ENCODE results near the gene GNAQ. TPM values are rescaled to one million over a fixed set of nuclear protein-coding genes. Genes with fewer than 3 reads are reported as not detected.

Gene GNAQ
- total RNA-seq, 2 donors from 2014 or later, result 15.8 to 22.1 TPM

DNA sequence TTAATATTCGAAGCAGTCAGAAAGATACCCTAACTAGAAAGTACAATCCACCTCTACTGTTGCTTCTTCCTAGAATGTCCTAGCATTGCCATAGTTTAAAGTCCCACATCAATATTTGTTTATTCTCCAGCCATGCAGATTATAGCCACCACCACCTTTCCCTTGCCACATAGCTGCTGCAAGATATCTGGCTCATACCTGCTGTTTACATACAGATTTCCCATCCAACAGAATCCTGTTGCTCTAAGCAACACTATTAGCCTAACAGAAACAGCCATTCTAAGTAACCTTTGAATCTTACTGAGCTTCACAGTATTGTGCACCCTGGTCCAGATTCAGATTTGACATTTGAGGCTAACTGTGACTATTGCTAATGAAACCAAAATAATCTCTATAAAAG is 45.6 kb downstream of the GNAQ start:
- H3K4me3 ChIP-seq, result no peak overlapping the region
- H3K27ac ChIP-seq, result peak overlapping the region; percentile 0 to 19 (median 14)
- H3K4me1 ChIP-seq, result peaks cover 50% of the 10 kb centered on the region
- no peaks in the 10 kb centered on the region for H3K9me3 ChIP-seq
- no peaks in the 10 kb centered on the region for H3K27me3 ChIP-seq
- TF ChIP-seq, protein P1, sequence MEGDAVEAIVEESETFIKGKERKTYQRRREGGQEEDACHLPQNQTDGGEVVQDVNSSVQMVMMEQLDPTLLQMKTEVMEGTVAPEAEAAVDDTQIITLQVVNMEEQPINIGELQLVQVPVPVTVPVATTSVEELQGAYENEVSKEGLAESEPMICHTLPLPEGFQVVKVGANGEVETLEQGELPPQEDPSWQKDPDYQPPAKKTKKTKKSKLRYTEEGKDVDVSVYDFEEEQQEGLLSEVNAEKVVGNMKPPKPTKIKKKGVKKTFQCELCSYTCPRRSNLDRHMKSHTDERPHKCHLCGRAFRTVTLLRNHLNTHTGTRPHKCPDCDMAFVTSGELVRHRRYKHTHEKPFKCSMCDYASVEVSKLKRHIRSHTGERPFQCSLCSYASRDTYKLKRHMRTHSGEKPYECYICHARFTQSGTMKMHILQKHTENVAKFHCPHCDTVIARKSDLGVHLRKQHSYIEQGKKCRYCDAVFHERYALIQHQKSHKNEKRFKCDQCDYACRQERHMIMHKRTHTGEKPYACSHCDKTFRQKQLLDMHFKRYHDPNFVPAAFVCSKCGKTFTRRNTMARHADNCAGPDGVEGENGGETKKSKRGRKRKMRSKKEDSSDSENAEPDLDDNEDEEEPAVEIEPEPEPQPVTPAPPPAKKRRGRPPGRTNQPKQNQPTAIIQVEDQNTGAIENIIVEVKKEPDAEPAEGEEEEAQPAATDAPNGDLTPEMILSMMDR (IDR thresholded peaks at IDR 0.05), result no peak
- ATAC-seq (peak; percentile 61), DNase-seq (peak in 3 of 4 donors; percentile 37 to 43 (median 39))
- no peaks in the 10 kb centered on the region for H3K36me3 ChIP-seq (replicated peaks in 1 of 2; ENCODE audit: insufficient read depth in 1 of 2, low read depth in 2 of 2)
- 35 to 41% methylated on average over 1 of the region's 1 CpG for whole genome bisulfite sequencing, 2 donors
- intact Hi-C loops (cut with DNase I), result no loop called here

DNA sequence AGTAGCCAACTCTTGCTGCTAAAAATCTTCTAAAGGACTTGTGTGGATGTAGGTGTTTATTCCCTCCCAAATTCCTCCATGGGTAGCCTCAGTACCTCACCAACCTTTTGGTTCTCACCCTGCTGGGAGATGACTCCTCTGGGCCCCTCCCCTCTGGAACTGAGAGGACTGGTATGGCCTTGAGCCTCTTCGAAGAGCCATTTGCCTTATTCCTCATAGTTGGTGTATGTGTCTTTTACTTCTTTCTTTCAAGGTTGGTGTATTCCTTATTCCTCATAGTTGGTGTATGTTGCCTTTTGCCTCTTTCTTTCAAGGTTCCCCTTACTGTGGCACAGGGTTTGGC is 48.3 kb downstream of the GNAQ start:
- 32 to 35% methylated on average over 1 of the region's 1 CpG for WGBS, 2 donors
- H3K4me1 ChIP-seq, result peaks cover 47% of the 10 kb centered on the region
- ATAC-seq, result no peak

DNA sequence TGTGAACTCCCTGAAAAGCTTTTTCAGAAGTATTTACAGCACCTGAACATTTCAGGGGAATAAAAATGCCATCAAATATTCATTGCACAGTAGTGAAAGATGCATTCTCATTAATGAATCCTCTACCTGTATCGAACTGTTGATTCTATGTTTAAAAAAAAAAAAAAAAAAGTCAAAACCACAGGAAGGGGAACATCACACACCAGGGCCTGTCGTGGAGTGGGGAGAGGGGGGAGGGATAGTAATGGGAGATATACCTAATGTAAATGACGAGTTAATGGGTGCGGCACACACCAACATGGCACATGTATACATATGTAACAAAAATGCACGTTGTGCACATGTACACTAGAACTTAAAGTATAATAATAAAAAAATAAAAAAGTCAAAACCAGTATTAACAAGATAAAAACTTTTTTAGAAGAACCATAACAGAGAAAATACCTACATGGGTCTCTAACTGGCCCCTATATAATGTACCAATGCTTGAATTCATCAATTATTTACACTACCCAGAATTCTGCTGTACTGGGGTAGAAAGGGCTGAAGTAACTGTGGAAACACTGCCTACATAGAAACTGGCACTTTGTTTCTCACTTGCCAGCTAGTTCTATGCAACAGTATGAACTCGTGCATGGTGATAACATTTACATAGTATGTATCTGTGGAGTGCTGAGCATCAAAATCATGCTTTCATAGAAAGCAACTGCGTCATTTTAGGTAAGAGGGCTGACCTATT is 48.9 kb downstream of the GNAQ start:
- H3K27me3 ChIP-seq, result no peaks in the 10 kb centered on the region
- DNase-seq (no peak), ATAC-seq (no peak)
- intact Hi-C loops (cut with DNase I), result no loop called here
- WGBS, 2 donors, result 79 to 89% methylated on average over 7 of the region's 7 CpGs
- no peak overlapping the region for H3K4me3 ChIP-seq
- no peaks in the 10 kb centered on the region for H3K9me3 ChIP-seq
- H3K27ac ChIP-seq, result no peak overlapping the region
- H3K36me3 ChIP-seq (replicated peaks in 1 of 2; ENCODE audit: insufficient read depth in 1 of 2, low read depth in 2 of 2), result no peaks in the 10 kb centered on the region
- peaks cover 43% of the 10 kb centered on the region for H3K4me1 ChIP-seq
- no peak for TF ChIP-seq POLR2A (IDR thresholded peaks at IDR 0.05)
- TF ChIP-seq, protein P1 (IDR thresholded peaks at IDR 0.05), result no peak

More for the DNA sequence above, 48.3 kb downstream of the GNAQ start:
- H3K36me3 ChIP-seq (replicated peaks in 1 of 2; ENCODE audit: insufficient read depth in 1 of 2, low read depth in 2 of 2), result no peaks in the 10 kb centered on the region
- no peak overlapping the region for H3K4me3 ChIP-seq
- H3K9me3 ChIP-seq, result no peaks in the 10 kb centered on the region
- TF ChIP-seq POLR2A (IDR thresholded peaks at IDR 0.05), result no peak
- TF ChIP-seq, protein P1 (IDR thresholded peaks at IDR 0.05), result no peak
- H3K27me3 ChIP-seq, result no peaks in the 10 kb centered on the region
- no peak overlapping the region for H3K27ac ChIP-seq
- DNase-seq, result no peak
- intact Hi-C loops (cut with DNase I), result no loop called here

DNA sequence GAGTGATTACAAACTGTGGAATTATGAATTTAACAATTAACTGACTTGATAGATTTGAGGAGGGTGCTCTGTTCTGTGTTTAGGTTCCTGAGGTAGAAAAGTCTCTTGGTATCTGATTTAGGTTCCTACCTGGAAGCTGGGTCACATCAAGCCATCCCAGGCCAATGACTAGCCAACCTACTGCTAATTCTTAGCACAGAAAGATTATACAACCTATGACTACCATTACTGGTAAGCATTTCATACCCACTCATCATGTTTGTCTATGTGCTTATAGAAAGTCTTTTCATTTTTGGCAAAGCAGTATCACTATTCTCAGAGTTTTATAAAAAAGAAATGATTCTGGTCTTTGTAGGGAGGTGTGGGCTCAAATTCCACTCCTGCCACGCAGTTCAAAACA is 49.7 kb downstream of the GNAQ start:
- 87 to 94% methylated on average over 1 of the region's 1 CpG for WGBS, 2 donors
- H3K27ac ChIP-seq, result peak overlapping the region in 2 of 4 donors; percentile 32 to 57
- intact Hi-C loops (cut with DNase I), result no loop called here
- no peak for ATAC-seq
- DNase-seq, result no peak
- H3K27me3 ChIP-seq, result no peaks in the 10 kb centered on the region
- peaks cover 43% of the 10 kb centered on the region for H3K4me1 ChIP-seq
- H3K9me3 ChIP-seq, result no peaks in the 10 kb centered on the region
- no peaks in the 10 kb centered on the region for H3K36me3 ChIP-seq (replicated peaks in 1 of 2; ENCODE audit: insufficient read depth in 1 of 2, low read depth in 2 of 2)
- TF ChIP-seq POLR2A (IDR thresholded peaks at IDR 0.05), result no peak
- TF ChIP-seq, protein P1 (IDR thresholded peaks at IDR 0.05), result no peak
- no peak overlapping the region for H3K4me3 ChIP-seq

DNA sequence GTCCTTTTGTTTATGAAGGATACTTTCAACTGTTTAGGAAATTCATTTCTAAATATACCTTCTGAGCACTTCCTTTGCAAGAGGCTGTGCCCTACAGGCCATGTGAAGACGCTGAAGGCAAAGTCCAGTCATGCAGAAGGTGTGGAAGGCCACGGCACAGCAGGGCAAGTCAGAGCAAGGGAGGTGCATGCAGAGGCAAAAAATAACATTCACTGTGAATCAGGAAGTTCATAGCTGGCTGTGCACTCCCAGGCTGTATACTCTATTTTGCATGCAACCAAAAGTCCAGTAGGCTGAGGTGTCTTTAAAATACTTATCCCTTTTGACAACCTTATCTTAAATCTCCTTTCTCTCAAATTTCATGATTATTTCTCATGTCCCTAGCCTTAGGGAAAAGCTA is 50.3 kb downstream of the GNAQ start:
- intact Hi-C loops (cut with DNase I), result no loop called here
- TF ChIP-seq, protein P1 (IDR thresholded peaks at IDR 0.05), result peak in 4 of 7 experiments; percentile 25 to 44 (median 28)
- TF ChIP-seq POLR2A (IDR thresholded peaks at IDR 0.05), result no peak
- H3K27ac ChIP-seq, result peak overlapping the region; percentile 10 to 57 (median 32)
- no peaks in the 10 kb centered on the region for H3K27me3 ChIP-seq
- DNase-seq (peak; percentile 51 to 79 (median 72)), ATAC-seq (peak; percentile 80)
- WGBS, 2 donors, result 2 to 11% methylated on average over 2 of the region's 2 CpGs
- H3K4me3 ChIP-seq, result no peak overlapping the region
- peaks cover 39% of the 10 kb centered on the region for H3K4me1 ChIP-seq
- H3K36me3 ChIP-seq (replicated peaks in 1 of 2; ENCODE audit: insufficient read depth in 1 of 2, low read depth in 2 of 2), result no peaks in the 10 kb centered on the region
- H3K9me3 ChIP-seq, result no peaks in the 10 kb centered on the region

Measured in body of pancreas (tissue), 4 donors.